ENCODE results near the gene ABHD6.
"Not testable (repeated sequence)": the region's sequence is repeated elsewhere in the genome, so short reads cannot be mapped to it uniquely, and the experiment has no call there.

The ABHD6 gene

GRCh38 chr3:58237238-58237940 is at the start of gene ABHD6:
ABHD6 (plus strand) TSS chr3:58237792; CDS start chr3:58256587, 18,795 bp downstream.
- peak; percentile 86 for DNase-seq

- DNase-seq = no peak
These were observed 49.4 kb upstream of the ABHD6 start for GRCh38 chr3:58188173-58188564.

GRCh38 chr3:58188921-58189451 is 48.6 kb upstream of the ABHD6 start:
- no peak for DNase-seq

GRCh38 chr3:58189691-58190090 is 47.9 kb upstream of the ABHD6 start:
- no peak for DNase-seq

GRCh38 chr3:58190291-58190690 is 47.3 kb upstream of the ABHD6 start:
- DNase-seq = no peak

GRCh38 chr3:58190882-58191281 is 46.7 kb upstream of the ABHD6 start:
- DNase-seq = no peak

- DNase-seq = no peak
These were observed 46.1 kb upstream of the ABHD6 start for GRCh38 chr3:58191361-58191991.

GRCh38 chr3:58192069-58192468 is 45.5 kb upstream of the ABHD6 start:
- DNase-seq = no peak

- DNase-seq = no peak
These were observed 43.7 kb upstream of the ABHD6 start for GRCh38 chr3:58193682-58194407.

GRCh38 chr3:58197588-58197987 is 40.0 kb upstream of the ABHD6 start:
- DNase-seq = no peak

- no peak for DNase-seq
These were observed 39.2 kb upstream of the ABHD6 start for GRCh38 chr3:58198362-58198761.

- no peak for DNase-seq
These were observed 38.8 kb upstream of the ABHD6 start for GRCh38 chr3:58198804-58199203.

- DNase-seq = no peak
These were observed 37.4 kb upstream of the ABHD6 start for GRCh38 chr3:58200121-58200709.

GRCh38 chr3:58200846-58201355 is 36.7 kb upstream of the ABHD6 start:
- DNase-seq = no peak

- not testable (repeated sequence) for DNase-seq
These were observed 36.1 kb upstream of the ABHD6 start for GRCh38 chr3:58201451-58201850.

GRCh38 chr3:58202917-58203360 is 34.7 kb upstream of the ABHD6 start:
- DNase-seq = no peak

GRCh38 chr3:58203541-58203940 is 34.1 kb upstream of the ABHD6 start:
- DNase-seq = no peak

- DNase-seq = no peak
These were observed 32.9 kb upstream of the ABHD6 start for GRCh38 chr3:58204720-58205119.

- DNase-seq = no peak
These were observed 31.6 kb upstream of the ABHD6 start for GRCh38 chr3:58205981-58206380.

- DNase-seq = no peak
These were observed 31.1 kb upstream of the ABHD6 start for GRCh38 chr3:58206406-58207011.

GRCh38 chr3:58207954-58208353 is 29.6 kb upstream of the ABHD6 start:
- no peak for DNase-seq

- DNase-seq = no peak
These were observed 27.7 kb upstream of the ABHD6 start for GRCh38 chr3:58209933-58210332.

All from CD4-positive, alpha-beta T cell treated with Interleukin-10 for 1 hour (primary cell).